GM23338 (cell line): ENCODE measurements around the gene PKN3. TPM values are rescaled to one million over a fixed set of nuclear protein-coding genes. Genes with fewer than 3 reads are reported as not detected.

Source experiments
- ATAC-seq: fragments of 200-7000 bp; cut with Tn5 transposase; 3 replicates; pipeline ENCODE4 v1.9.1; 2020
- DNase-seq: peaks from one replicate; pipeline ENCODE4 v3.0.0-alpha.2; 2015; ENCODE audit warnings: low spot score
- H2AFZ ChIP-seq: fragments of 200-600 bp; sonication (generic); 2 replicates; pipeline ENCODE4 v1.8.0; 2016; ENCODE audit warnings: antibody characterized with exemption, mild to moderate bottlenecking, moderate library complexity
- H3F3A ChIP-seq: fragments of 200-600 bp; sonication (generic); replicated peaks from 2 replicates; pipeline ENCODE4 v1.8.0; 2017; ENCODE audit warnings: antibody characterized with exemption, mixed run types, low read depth
- H3K27ac ChIP-seq: fragments of 200-600 bp; sonication (generic); 2 replicates; pipeline ENCODE4 v1.6.1; 2016; ENCODE audit warnings: low read depth
- H3K27me3 ChIP-seq: fragments of 200-600 bp; sonication (generic); 2 replicates; pipeline ENCODE4 v1.8.0; 2016; ENCODE audit warnings: mild to moderate bottlenecking, mixed run types, moderate library complexity; ENCODE audit not compliant: insufficient read depth
- H3K36me3 ChIP-seq: fragments of 200-600 bp; sonication (generic); 2 replicates; pipeline ENCODE4 v1.8.0; 2016; ENCODE audit warnings: mild to moderate bottlenecking; ENCODE audit not compliant: insufficient read depth
- H3K4me1 ChIP-seq: fragments of 200-600 bp; sonication (generic); 2 replicates; pipeline ENCODE4 v1.8.0; 2016; ENCODE audit warnings: mild to moderate bottlenecking, moderate library complexity; ENCODE audit not compliant: insufficient read depth
- H3K4me2 ChIP-seq: fragments of 200-600 bp; sonication (generic); 2 replicates; pipeline ENCODE4 v1.7.1; 2017; ENCODE audit warnings: mixed run types
- H3K4me3 ChIP-seq: fragments of 200-600 bp; sonication (generic); 2 replicates; pipeline ENCODE4 v1.6.1; 2016; ENCODE audit warnings: mixed run types
- H3K79me2 ChIP-seq: fragments of 200-600 bp; sonication (generic); replicated peaks from 2 replicates; pipeline ENCODE4 v1.8.0; 2017; ENCODE audit warnings: mild to moderate bottlenecking; ENCODE audit not compliant: insufficient read depth
- H3K9me2 ChIP-seq: fragments of 200-600 bp; sonication (generic); 2 replicates; pipeline ENCODE4 v1.8.0; 2017; ENCODE audit not compliant: insufficient read depth
- H4K20me1 ChIP-seq: fragments of 200-600 bp; sonication (generic); replicated peaks from 2 replicates; pipeline ENCODE4 v1.8.0; 2017; ENCODE audit warnings: mild to moderate bottlenecking; ENCODE audit not compliant: insufficient read depth
- H3K27ac Mint-ChIP-seq: 2 replicates; pipeline ENCODE4 v1.8.0; 2020; ENCODE audit warnings: inconsistent platforms, mild to moderate bottlenecking, moderate library complexity, mixed read lengths
- H3K27me3 Mint-ChIP-seq: 3 replicates; pipeline ENCODE4 v1.8.0; 2022; ENCODE audit warnings: low read depth, mild to moderate bottlenecking, moderate library complexity, mixed read lengths, inconsistent platforms; ENCODE audit not compliant: insufficient read depth, poor library complexity
- H3K36me3 Mint-ChIP-seq: 3 replicates; pipeline ENCODE4 v1.8.0; 2021; ENCODE audit warnings: low read depth, mild to moderate bottlenecking, inconsistent platforms, moderate library complexity, mixed read lengths
- H3K4me1 Mint-ChIP-seq: 3 replicates; pipeline ENCODE4 v1.8.0; 2020; ENCODE audit warnings: mild to moderate bottlenecking, inconsistent platforms, mixed read lengths
- H3K4me3 Mint-ChIP-seq: 3 replicates; pipeline ENCODE4 v1.8.0; 2021; ENCODE audit warnings: moderate library complexity, mild to moderate bottlenecking, inconsistent platforms, mixed read lengths
- H3K9me3 Mint-ChIP-seq: 3 replicates; pipeline ENCODE4 v1.8.0; 2020; ENCODE audit warnings: moderate library complexity, mild to moderate bottlenecking, inconsistent platforms, mixed read lengths
- CREB1 ChIP-seq: fragments of 250-450 bp; sonication (Bioruptor Pico); IDR thresholded peaks from 2 replicates; pipeline ENCODE4 v1.5.0; 2020; ENCODE audit warnings: low read depth, mild to moderate bottlenecking, moderate library complexity
- EZH2 ChIP-seq: fragments of 200-600 bp; sonication (generic); IDR thresholded peaks from one replicate; pipeline ENCODE4 v1.8.0; 2017; ENCODE audit warnings: antibody characterized with exemption, mild to moderate bottlenecking, low read depth; ENCODE audit not compliant: unreplicated experiment
- EZH2phosphoT487 ChIP-seq: fragments of 200-600 bp; sonication (generic); IDR thresholded peaks from one replicate; pipeline ENCODE4 v1.8.1; 2018; ENCODE audit warnings: antibody characterized with exemption; ENCODE audit not compliant: unreplicated experiment
- JUNB ChIP-seq: IDR thresholded peaks from one replicate; pipeline ENCODE4 v1.6.1; 2016; ENCODE audit warnings: antibody characterized with exemption; ENCODE audit not compliant: unreplicated experiment
- NANOG ChIP-seq: IDR thresholded peaks from 2 replicates; pipeline ENCODE4 v1.6.1; 2016; ENCODE audit warnings: antibody characterized with exemption, borderline replicate concordance
- POLR2AphosphoS5 ChIP-seq: IDR thresholded peaks from 2 replicates; pipeline ENCODE4 v1.6.1; 2016; ENCODE audit warnings: antibody characterized with exemption, low read depth
- STAT1 ChIP-seq: IDR thresholded peaks from one replicate; pipeline ENCODE4 v1.6.1; 2016; ENCODE audit warnings: antibody characterized with exemption; ENCODE audit not compliant: unreplicated experiment
- ZNF114 ChIP-seq: fragments of 250-450 bp; sonication (Bioruptor Pico); IDR thresholded peaks from 2 replicates; pipeline ENCODE4 v1.5.0; 2020; ENCODE audit warnings: mild to moderate bottlenecking, moderate library complexity
- ZNF331 ChIP-seq: fragments of 250-450 bp; sonication (Bioruptor Pico); IDR thresholded peaks from 2 replicates; pipeline ENCODE4 v1.5.0; 2020; ENCODE audit warnings: low read depth, mild to moderate bottlenecking, moderate library complexity
- polyA plus RNA-seq: library from polyadenylated mRNA; unstranded; fragments of >200 nt; fragmentation: Nextera tagmentation; extraction: Ambion mirVana; gene quantifications from 2 replicates; pipeline ENCODE4 v1.2.1, GENCODE V29; 2016
- total RNA-seq: library from RNA; depleted of rRNA; stranded (reverse); fragments of >200 nt; shearing (Covaris generic); gene quantifications from 2 replicates; pipeline ENCODE4 v1.2.3, GENCODE V29; 2014
- TF ChIP-seq, protein P1 (sequence below): IDR thresholded peaks from 2 replicates; pipeline ENCODE4 v1.6.1; 2016; ENCODE audit warnings: antibody characterized with exemption
- TF ChIP-seq, protein P2 (sequence below), 2 experiments: fragments of 200-600 bp in 1 of 2; sonication (generic) in 1 of 2; conservative IDR thresholded peaks; 2 replicates each; pipeline versions ENCODE4 v1.5.1 to v1.6.1; 2016 to 2017; ENCODE audit warnings: antibody characterized with exemption in 2 of 2, low read depth in 2 of 2, mild to moderate bottlenecking in 2 of 2, moderate library complexity in 1 of 2
- TF ChIP-seq, protein P3 (sequence below): fragments of 250-450 bp; sonication (Bioruptor Pico); IDR thresholded peaks from 2 replicates; pipeline ENCODE4 v1.5.0; 2020; ENCODE audit warnings: mild to moderate bottlenecking, moderate library complexity
- TF ChIP-seq, protein P4 (sequence below): IDR thresholded peaks from one replicate; pipeline ENCODE4 v1.6.1; 2018; ENCODE audit warnings: antibody characterized with exemption; ENCODE audit not compliant: unreplicated experiment

PKN3 gene
- total and polyA plus RNA-seq, 2 experiments from 2014 or later = 6.2 to 17.7 TPM

DNA sequence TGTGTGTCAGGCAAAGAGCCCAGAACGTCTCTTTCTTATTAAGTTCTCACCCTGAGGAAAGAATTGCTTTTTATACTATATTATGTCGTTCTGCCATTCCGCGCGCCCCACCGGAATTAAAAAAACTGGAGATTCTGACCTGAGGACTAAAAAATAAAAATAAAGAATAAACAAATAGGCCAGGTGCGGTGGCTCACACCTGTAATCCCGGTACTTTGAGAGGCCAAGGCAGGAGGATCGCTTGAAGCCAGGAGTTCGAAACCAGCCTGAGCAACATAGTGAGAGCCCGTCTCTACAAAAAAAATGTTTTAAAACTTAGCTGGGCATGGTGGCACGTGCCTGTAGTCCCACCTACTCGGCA lies 45.0 kb upstream of the PKN3 start (continued):
- TF ChIP-seq JUNB (no peak), ZNF331 (CRISPR knock-in tag) (no peak)

GRCh38 chr9:128657796-128658195 lies 44.5 kb upstream of the PKN3 start:
- H3K4me1 ChIP-seq = no peaks in the 10 kb centered on the region
- H3K4me2 ChIP-seq = no peak overlapping the region
- Mint-ChIP-seq H3K4me3 (no peak overlapping the region), H3K9me3 (no peaks in the 10 kb centered on the region), H3K27ac (no peak overlapping the region; the same call in 1 of the 2 replicates), H3K27me3 (peaks cover 10% of the 10 kb centered on the region), H3K4me1 (peaks cover 4% of the 10 kb centered on the region; the same call in 1 of the 3 replicates), H3K36me3 (no peaks in the 10 kb centered on the region)
- H3K9me2 ChIP-seq = no peaks in the 10 kb centered on the region
- H3F3A ChIP-seq = peaks cover 11% of the 10 kb centered on the region
- peak overlapping the region; percentile 99; the same call in 1 of the 2 replicates for H3K27ac ChIP-seq
- TF ChIP-seq, protein P1, sequence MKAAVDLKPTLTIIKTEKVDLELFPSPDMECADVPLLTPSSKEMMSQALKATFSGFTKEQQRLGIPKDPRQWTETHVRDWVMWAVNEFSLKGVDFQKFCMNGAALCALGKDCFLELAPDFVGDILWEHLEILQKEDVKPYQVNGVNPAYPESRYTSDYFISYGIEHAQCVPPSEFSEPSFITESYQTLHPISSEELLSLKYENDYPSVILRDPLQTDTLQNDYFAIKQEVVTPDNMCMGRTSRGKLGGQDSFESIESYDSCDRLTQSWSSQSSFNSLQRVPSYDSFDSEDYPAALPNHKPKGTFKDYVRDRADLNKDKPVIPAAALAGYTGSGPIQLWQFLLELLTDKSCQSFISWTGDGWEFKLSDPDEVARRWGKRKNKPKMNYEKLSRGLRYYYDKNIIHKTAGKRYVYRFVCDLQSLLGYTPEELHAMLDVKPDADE = no peak
- TF ChIP-seq ZNF114 (CRISPR knock-in tag) (no peak), CREB1 (no peak), EZH2 (no peak), STAT1 (no peak), EZH2phosphoT487 (no peak), NANOG (no peak), JUNB (no peak), ZNF331 (CRISPR knock-in tag) (no peak), POLR2AphosphoS5 (no peak)
- TF ChIP-seq, protein P2, sequence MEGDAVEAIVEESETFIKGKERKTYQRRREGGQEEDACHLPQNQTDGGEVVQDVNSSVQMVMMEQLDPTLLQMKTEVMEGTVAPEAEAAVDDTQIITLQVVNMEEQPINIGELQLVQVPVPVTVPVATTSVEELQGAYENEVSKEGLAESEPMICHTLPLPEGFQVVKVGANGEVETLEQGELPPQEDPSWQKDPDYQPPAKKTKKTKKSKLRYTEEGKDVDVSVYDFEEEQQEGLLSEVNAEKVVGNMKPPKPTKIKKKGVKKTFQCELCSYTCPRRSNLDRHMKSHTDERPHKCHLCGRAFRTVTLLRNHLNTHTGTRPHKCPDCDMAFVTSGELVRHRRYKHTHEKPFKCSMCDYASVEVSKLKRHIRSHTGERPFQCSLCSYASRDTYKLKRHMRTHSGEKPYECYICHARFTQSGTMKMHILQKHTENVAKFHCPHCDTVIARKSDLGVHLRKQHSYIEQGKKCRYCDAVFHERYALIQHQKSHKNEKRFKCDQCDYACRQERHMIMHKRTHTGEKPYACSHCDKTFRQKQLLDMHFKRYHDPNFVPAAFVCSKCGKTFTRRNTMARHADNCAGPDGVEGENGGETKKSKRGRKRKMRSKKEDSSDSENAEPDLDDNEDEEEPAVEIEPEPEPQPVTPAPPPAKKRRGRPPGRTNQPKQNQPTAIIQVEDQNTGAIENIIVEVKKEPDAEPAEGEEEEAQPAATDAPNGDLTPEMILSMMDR (conservative IDR thresholded peaks at IDR 0.05; ENCODE audit: low read depth in 2 of 2) = no peak
- TF ChIP-seq, protein P3, sequence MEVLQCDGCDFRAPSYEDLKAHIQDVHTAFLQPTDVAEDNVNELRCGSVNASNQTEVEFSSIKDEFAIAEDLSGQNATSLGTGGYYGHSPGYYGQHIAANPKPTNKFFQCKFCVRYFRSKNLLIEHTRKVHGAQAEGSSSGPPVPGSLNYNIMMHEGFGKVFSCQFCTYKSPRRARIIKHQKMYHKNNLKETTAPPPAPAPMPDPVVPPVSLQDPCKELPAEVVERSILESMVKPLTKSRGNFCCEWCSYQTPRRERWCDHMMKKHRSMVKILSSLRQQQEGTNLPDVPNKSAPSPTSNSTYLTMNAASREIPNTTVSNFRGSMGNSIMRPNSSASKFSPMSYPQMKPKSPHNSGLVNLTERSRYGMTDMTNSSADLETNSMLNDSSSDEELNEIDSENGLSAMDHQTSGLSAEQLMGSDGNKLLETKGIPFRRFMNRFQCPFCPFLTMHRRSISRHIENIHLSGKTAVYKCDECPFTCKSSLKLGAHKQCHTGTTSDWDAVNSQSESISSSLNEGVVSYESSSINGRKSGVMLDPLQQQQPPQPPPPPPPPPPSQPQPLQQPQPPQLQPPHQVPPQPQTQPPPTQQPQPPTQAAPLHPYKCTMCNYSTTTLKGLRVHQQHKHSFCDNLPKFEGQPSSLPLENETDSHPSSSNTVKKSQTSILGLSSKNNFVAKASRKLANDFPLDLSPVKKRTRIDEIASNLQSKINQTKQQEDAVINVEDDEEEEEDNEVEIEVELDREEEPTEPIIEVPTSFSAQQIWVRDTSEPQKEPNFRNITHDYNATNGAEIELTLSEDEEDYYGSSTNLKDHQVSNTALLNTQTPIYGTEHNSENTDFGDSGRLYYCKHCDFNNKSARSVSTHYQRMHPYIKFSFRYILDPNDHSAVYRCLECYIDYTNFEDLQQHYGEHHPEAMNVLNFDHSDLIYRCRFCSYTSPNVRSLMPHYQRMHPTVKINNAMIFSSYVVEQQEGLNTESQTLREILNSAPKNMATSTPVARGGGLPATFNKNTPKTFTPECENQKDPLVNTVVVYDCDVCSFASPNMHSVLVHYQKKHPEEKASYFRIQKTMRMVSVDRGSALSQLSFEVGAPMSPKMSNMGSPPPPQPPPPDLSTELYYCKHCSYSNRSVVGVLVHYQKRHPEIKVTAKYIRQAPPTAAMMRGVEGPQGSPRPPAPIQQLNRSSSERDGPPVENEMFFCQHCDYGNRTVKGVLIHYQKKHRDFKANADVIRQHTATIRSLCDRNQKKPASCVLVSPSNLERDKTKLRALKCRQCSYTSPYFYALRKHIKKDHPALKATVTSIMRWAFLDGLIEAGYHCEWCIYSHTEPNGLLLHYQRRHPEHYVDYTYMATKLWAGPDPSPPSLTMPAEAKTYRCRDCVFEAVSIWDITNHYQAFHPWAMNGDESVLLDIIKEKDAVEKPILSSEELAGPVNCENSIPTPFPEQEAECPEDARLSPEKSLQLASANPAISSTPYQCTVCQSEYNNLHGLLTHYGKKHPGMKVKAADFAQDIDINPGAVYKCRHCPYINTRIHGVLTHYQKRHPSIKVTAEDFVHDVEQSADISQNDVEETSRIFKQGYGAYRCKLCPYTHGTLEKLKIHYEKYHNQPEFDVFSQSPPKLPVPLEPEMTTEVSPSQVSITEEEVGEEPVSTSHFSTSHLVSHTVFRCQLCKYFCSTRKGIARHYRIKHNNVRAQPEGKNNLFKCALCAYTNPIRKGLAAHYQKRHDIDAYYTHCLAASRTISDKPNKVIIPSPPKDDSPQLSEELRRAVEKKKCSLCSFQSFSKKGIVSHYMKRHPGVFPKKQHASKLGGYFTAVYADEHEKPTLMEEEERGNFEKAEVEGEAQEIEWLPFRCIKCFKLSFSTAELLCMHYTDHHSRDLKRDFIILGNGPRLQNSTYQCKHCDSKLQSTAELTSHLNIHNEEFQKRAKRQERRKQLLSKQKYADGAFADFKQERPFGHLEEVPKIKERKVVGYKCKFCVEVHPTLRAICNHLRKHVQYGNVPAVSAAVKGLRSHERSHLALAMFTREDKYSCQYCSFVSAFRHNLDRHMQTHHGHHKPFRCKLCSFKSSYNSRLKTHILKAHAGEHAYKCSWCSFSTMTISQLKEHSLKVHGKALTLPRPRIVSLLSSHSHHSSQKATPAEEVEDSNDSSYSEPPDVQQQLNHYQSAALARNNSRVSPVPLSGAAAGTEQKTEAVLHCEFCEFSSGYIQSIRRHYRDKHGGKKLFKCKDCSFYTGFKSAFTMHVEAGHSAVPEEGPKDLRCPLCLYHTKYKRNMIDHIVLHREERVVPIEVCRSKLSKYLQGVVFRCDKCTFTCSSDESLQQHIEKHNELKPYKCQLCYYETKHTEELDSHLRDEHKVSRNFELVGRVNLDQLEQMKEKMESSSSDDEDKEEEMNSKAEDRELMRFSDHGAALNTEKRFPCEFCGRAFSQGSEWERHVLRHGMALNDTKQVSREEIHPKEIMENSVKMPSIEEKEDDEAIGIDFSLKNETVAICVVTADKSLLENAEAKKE (CRISPR knock-in tag) = no peak
- TF ChIP-seq, protein P4, sequence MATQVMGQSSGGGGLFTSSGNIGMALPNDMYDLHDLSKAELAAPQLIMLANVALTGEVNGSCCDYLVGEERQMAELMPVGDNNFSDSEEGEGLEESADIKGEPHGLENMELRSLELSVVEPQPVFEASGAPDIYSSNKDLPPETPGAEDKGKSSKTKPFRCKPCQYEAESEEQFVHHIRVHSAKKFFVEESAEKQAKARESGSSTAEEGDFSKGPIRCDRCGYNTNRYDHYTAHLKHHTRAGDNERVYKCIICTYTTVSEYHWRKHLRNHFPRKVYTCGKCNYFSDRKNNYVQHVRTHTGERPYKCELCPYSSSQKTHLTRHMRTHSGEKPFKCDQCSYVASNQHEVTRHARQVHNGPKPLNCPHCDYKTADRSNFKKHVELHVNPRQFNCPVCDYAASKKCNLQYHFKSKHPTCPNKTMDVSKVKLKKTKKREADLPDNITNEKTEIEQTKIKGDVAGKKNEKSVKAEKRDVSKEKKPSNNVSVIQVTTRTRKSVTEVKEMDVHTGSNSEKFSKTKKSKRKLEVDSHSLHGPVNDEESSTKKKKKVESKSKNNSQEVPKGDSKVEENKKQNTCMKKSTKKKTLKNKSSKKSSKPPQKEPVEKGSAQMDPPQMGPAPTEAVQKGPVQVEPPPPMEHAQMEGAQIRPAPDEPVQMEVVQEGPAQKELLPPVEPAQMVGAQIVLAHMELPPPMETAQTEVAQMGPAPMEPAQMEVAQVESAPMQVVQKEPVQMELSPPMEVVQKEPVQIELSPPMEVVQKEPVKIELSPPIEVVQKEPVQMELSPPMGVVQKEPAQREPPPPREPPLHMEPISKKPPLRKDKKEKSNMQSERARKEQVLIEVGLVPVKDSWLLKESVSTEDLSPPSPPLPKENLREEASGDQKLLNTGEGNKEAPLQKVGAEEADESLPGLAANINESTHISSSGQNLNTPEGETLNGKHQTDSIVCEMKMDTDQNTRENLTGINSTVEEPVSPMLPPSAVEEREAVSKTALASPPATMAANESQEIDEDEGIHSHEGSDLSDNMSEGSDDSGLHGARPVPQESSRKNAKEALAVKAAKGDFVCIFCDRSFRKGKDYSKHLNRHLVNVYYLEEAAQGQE = no peak
- H3K79me2 ChIP-seq = no peaks in the 10 kb centered on the region; the same call in 1 of the 2 replicates
- no peaks in the 10 kb centered on the region for H3K36me3 ChIP-seq
- DNase-seq = no peak
- H3K27me3 ChIP-seq = no peaks in the 10 kb centered on the region
- ATAC-seq = no peak
- no peak overlapping the region for H3K4me3 ChIP-seq
- H2AFZ ChIP-seq = no peak overlapping the region
- H4K20me1 ChIP-seq = no peaks in the 10 kb centered on the region
